OCI-LY7 (cell line): Measurements from ENCODE around the gene GLI3. TPM values are rescaled to one million over a fixed set of nuclear protein-coding genes. Genes with fewer than 3 reads are reported as not detected.

Experiments
- BruUV-seq: library from RNA; stranded (reverse); fragments of 400-500 nt; replicated peaks from 2 replicates; lab custom pipeline; 2021; lab: Mats Ljungman, UMichigan
- CTCF ChIA-PET: fragments of 300-600 bp; sonication (Branson Sonifier 250); formaldehyde crosslinking; loops from one replicate; lab custom pipeline; 2022; ENCODE audit warnings: antibody characterized with exemption; ENCODE audit not compliant: unreplicated experiment; lab: Charles Lee
- POLR2A ChIA-PET: fragments of 300-600 bp; sonication (Branson Sonifier 250); formaldehyde crosslinking; loops from one replicate; lab custom pipeline; 2022; ENCODE audit warnings: antibody characterized with exemption; lab: Charles Lee
- DNase-seq: peaks from one replicate; pipeline ENCODE4 v3.0.0-alpha.2; 2015; ENCODE audit warnings: low spot score
- H2AFZ ChIP-seq: fragments of 200-600 bp; sonication (generic), shearing (Covaris generic); 2 replicates; pipeline ENCODE4 v1.6.1; 2014; ENCODE audit warnings: mild to moderate bottlenecking, antibody characterized with exemption, low read length, moderate library complexity
- H3K27ac ChIP-seq: fragments of 200-600 bp; sonication (generic); 2 replicates; pipeline ENCODE4 v1.5.1; 2014; ENCODE audit warnings: mixed run types, low read depth, mild to moderate bottlenecking, moderate library complexity, low read length, inconsistent platforms; ENCODE audit not compliant: poor library complexity, severe bottlenecking
- H3K36me3 ChIP-seq: fragments of 200-600 bp; sonication (generic); 2 replicates; pipeline ENCODE4 v1.6.1; 2014; ENCODE audit warnings: mild to moderate bottlenecking, antibody characterized with exemption, low read length, moderate library complexity, mixed read lengths; ENCODE audit not compliant: insufficient read depth
- H3K4me1 ChIP-seq: fragments of 200-600 bp; sonication (generic); 2 replicates; pipeline ENCODE4 v1.5.1; 2014; ENCODE audit warnings: mild to moderate bottlenecking, low read length; ENCODE audit not compliant: insufficient read depth, poor library complexity, severe bottlenecking
- H3K4me2 ChIP-seq: fragments of 200-600 bp; sonication (generic); 2 replicates; pipeline ENCODE4 v1.6.1; 2014; ENCODE audit warnings: mild to moderate bottlenecking, low read length
- H3K4me3 ChIP-seq: fragments of 200-600 bp; sonication (generic); 2 replicates; pipeline ENCODE4 v1.5.1; 2014; ENCODE audit warnings: mild to moderate bottlenecking, low read depth, low read length; ENCODE audit not compliant: poor library complexity, severe bottlenecking
- H3K79me2 ChIP-seq: fragments of 200-600 bp; sonication (generic); 2 replicates; pipeline ENCODE4 v1.6.1; 2016; ENCODE audit warnings: low read depth, mild to moderate bottlenecking, low read length, moderate library complexity, mixed read lengths; ENCODE audit not compliant: insufficient read depth
- H3K9me2 ChIP-seq: fragments of 200-600 bp; sonication (generic); 2 replicates; pipeline ENCODE4 v1.6.1; 2016; ENCODE audit warnings: mild to moderate bottlenecking, low read length, mixed read lengths; ENCODE audit not compliant: insufficient read depth
- H3K9me3 ChIP-seq: fragments of 200-600 bp; sonication (generic); 2 replicates; pipeline ENCODE4 v1.6.1; 2014; ENCODE audit warnings: mild to moderate bottlenecking, mixed run types, low read length, mixed read lengths
- H4K20me1 ChIP-seq: fragments of 200-600 bp; sonication (generic); 2 replicates; pipeline ENCODE4 v1.6.1; 2014; ENCODE audit warnings: mild to moderate bottlenecking, antibody characterized with exemption, low read length, moderate library complexity, mixed read lengths; ENCODE audit not compliant: insufficient read depth
- CTCF ChIP-seq: fragments of 200-600 bp; sonication (generic); conservative IDR thresholded peaks from 2 replicates; pipeline ENCODE4 v1.5.1; 2014; ENCODE audit warnings: mild to moderate bottlenecking, antibody characterized with exemption, low read length, moderate library complexity, mixed read lengths
- EZH2phosphoT487 ChIP-seq: fragments of 200-600 bp; sonication (generic); IDR thresholded peaks from 2 replicates; pipeline ENCODE4 v1.6.1; 2018; ENCODE audit warnings: low read depth, borderline replicate concordance, mild to moderate bottlenecking, mixed run types, antibody characterized with exemption, low read length, moderate library complexity, mixed read lengths
- intact Hi-C: fragments of 100-400 bp; cut with micrococcal nuclease; formaldehyde crosslinking; loops from one replicate; pipeline ENCODE4 v1.10.0; 2022; ENCODE audit not compliant: unreplicated experiment
- total RNA-seq, 2 experiments: library from RNA; depleted of rRNA in 1 of 2; stranded (reverse); fragments of >200 nt in 1 of 2; shearing (Covaris generic) in 1 of 2; gene quantifications; 2 replicates each; pipeline ENCODE4 v1.2.3, GENCODE V29; 2014 to 2022

GLI3 gene
- total RNA-seq, 2 experiments from 2014 or later = not detected

- Histone ChIP-seq H3K36me3 (no peaks in the 10 kb centered on the region), H4K20me1 (no peaks in the 10 kb centered on the region), H3K9me3 (no peaks in the 10 kb centered on the region), H2AFZ (no peak overlapping the region), H3K27ac (no peak overlapping the region), H3K79me2 (no peaks in the 10 kb centered on the region), H3K4me3 (no peak overlapping the region), H3K9me2 (no peaks in the 10 kb centered on the region), H3K4me2 (no peak overlapping the region), H3K4me1 (no peaks in the 10 kb centered on the region)
- POLR2A ChIA-PET = no interaction called here
- BruUV-seq = no TSS peak
- no peak for DNase-seq
- intact Hi-C loops = no loop called here
- CTCF ChIA-PET = no interaction called here
- TF ChIP-seq CTCF (no peak), EZH2phosphoT487 (no peak)
Measured at GRCh38 chr7:41928166-41928565, 308.8 kb downstream of the GLI3 start.

GRCh38 chr7:41927380-41927779 is 309.6 kb downstream of the GLI3 start:
- no peak overlapping the region for H3K4me2 ChIP-seq
- H3K36me3 ChIP-seq = no peaks in the 10 kb centered on the region
- no peak overlapping the region for H3K27ac ChIP-seq
- H3K79me2 ChIP-seq = no peaks in the 10 kb centered on the region
- no peak overlapping the region for H3K4me3 ChIP-seq
- POLR2A ChIA-PET = no interaction called here
- CTCF ChIA-PET = no interaction called here
- no peak overlapping the region for H2AFZ ChIP-seq
- BruUV-seq = no TSS peak
- H3K9me3 ChIP-seq = no peaks in the 10 kb centered on the region
- no peaks in the 10 kb centered on the region for H3K9me2 ChIP-seq
- no peaks in the 10 kb centered on the region for H3K4me1 ChIP-seq
- no peaks in the 10 kb centered on the region for H4K20me1 ChIP-seq
- intact Hi-C loops = no loop called here
- no peak for DNase-seq
- TF ChIP-seq EZH2phosphoT487 (no peak), CTCF (no peak)

- H3K27ac ChIP-seq = no peak overlapping the region
- ChIA-PET CTCF (no interaction called here), POLR2A (no interaction called here)
- no peaks in the 10 kb centered on the region for H3K9me3 ChIP-seq
- H3K9me2 ChIP-seq = no peaks in the 10 kb centered on the region
- H3K36me3 ChIP-seq = no peaks in the 10 kb centered on the region
- no peaks in the 10 kb centered on the region for H4K20me1 ChIP-seq
- no peak overlapping the region for H3K4me3 ChIP-seq
- no TSS peak for BruUV-seq
- H3K79me2 ChIP-seq = no peaks in the 10 kb centered on the region
- intact Hi-C loops = no loop called here
- no peaks in the 10 kb centered on the region for H3K4me1 ChIP-seq
- no peak for DNase-seq
- H2AFZ ChIP-seq = no peak overlapping the region
- H3K4me2 ChIP-seq = no peak overlapping the region
- TF ChIP-seq EZH2phosphoT487 = no peak
- no peak for TF ChIP-seq CTCF
Measured at GRCh38 chr7:41925946-41926345, 311.1 kb downstream of the GLI3 start.
